ENCODE measurements around the gene NDUFS7. TPM values are rescaled to one million over a fixed set of nuclear protein-coding genes. Genes with fewer than 3 reads are reported as not detected.

Gene NDUFS7
- total and polyA plus RNA-seq, 10 of the 15 experiments (the other 5 are each of a cell fraction or from before 2014, with no cell fraction given): 5.1 to 282 (median 92.9) TPM

DNA sequence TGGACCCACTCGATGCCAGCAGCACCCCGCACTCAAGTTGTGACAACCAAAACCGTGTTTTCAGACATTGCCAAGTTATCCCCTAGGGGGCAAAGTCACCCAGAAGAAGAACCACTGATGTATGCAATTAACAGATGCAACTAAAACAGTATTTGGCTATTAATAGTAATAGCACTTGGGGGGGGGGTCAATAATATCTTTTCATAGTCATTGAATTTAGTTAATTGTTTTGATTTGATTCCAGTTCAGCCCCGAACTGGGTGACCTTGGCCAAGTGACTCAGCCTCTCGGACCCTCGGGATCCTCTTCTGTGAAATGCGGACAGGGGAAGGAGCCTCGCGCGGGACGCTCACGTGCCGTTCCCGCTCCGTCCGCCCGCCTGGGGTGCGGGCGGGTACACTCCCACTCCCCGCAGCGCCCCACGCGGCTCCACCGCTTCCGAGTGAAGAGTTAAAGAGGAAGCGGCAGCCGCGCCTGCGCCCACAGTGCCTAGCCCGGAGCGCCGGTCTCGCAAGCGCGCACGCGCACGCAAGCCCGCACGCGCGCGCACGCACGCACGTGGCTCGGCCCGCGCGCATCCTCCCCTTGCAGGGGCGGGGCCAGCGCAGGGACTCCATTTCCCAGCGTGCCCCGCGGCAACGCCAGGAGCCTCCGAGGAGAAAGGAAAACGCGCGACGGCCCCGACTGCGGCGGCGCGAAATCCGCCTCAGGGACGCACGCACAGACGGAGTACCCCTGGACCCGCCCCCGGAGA lies 23.2 kb downstream of the NDUFS7 start (continued):
- TF ChIP-seq, protein P1, sequence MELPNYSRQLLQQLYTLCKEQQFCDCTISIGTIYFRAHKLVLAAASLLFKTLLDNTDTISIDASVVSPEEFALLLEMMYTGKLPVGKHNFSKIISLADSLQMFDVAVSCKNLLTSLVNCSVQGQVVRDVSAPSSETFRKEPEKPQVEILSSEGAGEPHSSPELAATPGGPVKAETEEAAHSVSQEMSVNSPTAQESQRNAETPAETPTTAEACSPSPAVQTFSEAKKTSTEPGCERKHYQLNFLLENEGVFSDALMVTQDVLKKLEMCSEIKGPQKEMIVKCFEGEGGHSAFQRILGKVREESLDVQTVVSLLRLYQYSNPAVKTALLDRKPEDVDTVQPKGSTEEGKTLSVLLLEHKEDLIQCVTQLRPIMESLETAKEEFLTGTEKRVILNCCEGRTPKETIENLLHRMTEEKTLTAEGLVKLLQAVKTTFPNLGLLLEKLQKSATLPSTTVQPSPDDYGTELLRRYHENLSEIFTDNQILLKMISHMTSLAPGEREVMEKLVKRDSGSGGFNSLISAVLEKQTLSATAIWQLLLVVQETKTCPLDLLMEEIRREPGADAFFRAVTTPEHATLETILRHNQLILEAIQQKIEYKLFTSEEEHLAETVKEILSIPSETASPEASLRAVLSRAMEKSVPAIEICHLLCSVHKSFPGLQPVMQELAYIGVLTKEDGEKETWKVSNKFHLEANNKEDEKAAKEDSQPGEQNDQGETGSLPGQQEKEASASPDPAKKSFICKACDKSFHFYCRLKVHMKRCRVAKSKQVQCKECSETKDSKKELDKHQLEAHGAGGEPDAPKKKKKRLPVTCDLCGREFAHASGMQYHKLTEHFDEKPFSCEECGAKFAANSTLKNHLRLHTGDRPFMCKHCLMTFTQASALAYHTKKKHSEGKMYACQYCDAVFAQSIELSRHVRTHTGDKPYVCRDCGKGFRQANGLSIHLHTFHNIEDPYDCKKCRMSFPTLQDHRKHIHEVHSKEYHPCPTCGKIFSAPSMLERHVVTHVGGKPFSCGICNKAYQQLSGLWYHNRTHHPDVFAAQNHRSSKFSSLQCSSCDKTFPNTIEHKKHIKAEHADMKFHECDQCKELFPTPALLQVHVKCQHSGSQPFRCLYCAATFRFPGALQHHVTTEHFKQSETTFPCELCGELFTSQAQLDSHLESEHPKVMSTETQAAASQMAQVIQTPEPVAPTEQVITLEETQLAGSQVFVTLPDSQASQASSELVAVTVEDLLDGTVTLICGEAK (IDR thresholded peaks at IDR 0.05; ENCODE audit: borderline replicate concordance): no peak
- 0 out of 2 replicates have a peak, but pooled peaks have one; percentile 25 for TF ChIP-seq CBFB (IDR thresholded peaks at IDR 0.05; ENCODE audit: low read depth)
- TF ChIP-seq, protein P2, sequence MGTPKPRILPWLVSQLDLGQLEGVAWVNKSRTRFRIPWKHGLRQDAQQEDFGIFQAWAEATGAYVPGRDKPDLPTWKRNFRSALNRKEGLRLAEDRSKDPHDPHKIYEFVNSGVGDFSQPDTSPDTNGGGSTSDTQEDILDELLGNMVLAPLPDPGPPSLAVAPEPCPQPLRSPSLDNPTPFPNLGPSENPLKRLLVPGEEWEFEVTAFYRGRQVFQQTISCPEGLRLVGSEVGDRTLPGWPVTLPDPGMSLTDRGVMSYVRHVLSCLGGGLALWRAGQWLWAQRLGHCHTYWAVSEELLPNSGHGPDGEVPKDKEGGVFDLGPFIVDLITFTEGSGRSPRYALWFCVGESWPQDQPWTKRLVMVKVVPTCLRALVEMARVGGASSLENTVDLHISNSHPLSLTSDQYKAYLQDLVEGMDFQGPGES (IDR thresholded peaks at IDR 0.05): no peak
- TF ChIP-seq, protein P3, sequence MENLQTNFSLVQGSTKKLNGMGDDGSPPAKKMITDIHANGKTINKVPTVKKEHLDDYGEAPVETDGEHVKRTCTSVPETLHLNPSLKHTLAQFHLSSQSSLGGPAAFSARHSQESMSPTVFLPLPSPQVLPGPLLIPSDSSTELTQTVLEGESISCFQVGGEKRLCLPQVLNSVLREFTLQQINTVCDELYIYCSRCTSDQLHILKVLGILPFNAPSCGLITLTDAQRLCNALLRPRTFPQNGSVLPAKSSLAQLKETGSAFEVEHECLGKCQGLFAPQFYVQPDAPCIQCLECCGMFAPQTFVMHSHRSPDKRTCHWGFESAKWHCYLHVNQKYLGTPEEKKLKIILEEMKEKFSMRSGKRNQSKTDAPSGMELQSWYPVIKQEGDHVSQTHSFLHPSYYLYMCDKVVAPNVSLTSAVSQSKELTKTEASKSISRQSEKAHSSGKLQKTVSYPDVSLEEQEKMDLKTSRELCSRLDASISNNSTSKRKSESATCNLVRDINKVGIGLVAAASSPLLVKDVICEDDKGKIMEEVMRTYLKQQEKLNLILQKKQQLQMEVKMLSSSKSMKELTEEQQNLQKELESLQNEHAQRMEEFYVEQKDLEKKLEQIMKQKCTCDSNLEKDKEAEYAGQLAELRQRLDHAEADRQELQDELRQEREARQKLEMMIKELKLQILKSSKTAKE (IDR thresholded peaks at IDR 0.05; ENCODE audit: low read depth, poor library complexity, severe bottlenecking): no peak
- TF ChIP-seq HDAC2 (IDR thresholded peaks at IDR 0.05): no peak
- TF ChIP-seq, protein P4, sequence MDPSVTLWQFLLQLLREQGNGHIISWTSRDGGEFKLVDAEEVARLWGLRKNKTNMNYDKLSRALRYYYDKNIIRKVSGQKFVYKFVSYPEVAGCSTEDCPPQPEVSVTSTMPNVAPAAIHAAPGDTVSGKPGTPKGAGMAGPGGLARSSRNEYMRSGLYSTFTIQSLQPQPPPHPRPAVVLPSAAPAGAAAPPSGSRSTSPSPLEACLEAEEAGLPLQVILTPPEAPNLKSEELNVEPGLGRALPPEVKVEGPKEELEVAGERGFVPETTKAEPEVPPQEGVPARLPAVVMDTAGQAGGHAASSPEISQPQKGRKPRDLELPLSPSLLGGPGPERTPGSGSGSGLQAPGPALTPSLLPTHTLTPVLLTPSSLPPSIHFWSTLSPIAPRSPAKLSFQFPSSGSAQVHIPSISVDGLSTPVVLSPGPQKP (IDR thresholded peaks at IDR 0.05; ENCODE audit: low read depth, low read length): no peak
- TF ChIP-seq, protein P5, sequence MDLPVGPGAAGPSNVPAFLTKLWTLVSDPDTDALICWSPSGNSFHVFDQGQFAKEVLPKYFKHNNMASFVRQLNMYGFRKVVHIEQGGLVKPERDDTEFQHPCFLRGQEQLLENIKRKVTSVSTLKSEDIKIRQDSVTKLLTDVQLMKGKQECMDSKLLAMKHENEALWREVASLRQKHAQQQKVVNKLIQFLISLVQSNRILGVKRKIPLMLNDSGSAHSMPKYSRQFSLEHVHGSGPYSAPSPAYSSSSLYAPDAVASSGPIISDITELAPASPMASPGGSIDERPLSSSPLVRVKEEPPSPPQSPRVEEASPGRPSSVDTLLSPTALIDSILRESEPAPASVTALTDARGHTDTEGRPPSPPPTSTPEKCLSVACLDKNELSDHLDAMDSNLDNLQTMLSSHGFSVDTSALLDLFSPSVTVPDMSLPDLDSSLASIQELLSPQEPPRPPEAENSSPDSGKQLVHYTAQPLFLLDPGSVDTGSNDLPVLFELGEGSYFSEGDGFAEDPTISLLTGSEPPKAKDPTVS (IDR thresholded peaks at IDR 0.05; ENCODE audit: low read depth, low read length): no peak
- TF ChIP-seq ASH2L (IDR thresholded peaks at IDR 0.05; ENCODE audit: borderline replicate concordance, low read depth): no peak
- TF ChIP-seq SMAD1 (IDR thresholded peaks at IDR 0.05; ENCODE audit: low read depth, partially characterized antibody): no peak
- TF ChIP-seq SUZ12 (IDR thresholded peaks at IDR 0.05; ENCODE audit: unreplicated experiment): no peak
- TF ChIP-seq BHLHE40 (IDR thresholded peaks at IDR 0.05; ENCODE audit: borderline replicate concordance in 1 of 2, low read depth in 2 of 2, low read length in 1 of 2): peak; percentile 94 to 98
- no peak for TF ChIP-seq PML (IDR thresholded peaks at IDR 0.05; ENCODE audit: low read length)
- TF ChIP-seq, protein P6, sequence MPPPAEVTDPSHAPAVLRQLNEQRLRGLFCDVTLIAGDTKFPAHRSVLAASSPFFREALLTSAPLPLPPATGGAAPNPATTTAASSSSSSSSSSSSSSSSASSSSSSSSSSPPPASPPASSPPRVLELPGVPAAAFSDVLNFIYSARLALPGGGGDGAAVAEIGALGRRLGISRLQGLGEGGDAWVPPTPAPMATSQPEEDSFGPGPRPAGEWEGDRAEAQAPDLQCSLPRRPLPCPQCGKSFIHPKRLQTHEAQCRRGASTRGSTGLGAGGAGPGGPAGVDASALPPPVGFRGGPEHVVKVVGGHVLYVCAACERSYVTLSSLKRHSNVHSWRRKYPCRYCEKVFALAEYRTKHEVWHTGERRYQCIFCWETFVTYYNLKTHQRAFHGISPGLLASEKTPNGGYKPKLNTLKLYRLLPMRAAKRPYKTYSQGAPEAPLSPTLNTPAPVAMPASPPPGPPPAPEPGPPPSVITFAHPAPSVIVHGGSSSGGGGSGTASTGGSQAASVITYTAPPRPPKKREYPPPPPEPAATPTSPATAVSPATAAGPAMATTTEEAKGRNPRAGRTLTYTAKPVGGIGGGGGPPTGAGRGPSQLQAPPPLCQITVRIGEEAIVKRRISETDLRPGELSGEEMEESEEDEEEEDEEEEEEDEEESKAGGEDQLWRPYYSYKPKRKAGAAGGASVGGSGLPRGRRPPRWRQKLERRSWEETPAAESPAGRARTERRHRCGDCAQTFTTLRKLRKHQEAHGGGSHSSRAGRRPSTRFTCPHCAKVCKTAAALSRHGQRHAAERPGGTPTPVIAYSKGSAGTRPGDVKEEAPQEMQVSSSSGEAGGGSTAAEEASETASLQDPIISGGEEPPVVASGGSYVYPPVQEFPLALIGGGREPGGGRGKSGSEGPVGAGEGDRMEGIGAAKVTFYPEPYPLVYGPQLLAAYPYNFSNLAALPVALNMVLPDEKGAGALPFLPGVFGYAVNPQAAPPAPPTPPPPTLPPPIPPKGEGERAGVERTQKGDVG (CRISPR knock-in tag; IDR thresholded peaks at IDR 0.05): no peak
- TF ChIP-seq NFYB (IDR thresholded peaks at IDR 0.05; ENCODE audit: insufficient read depth, low read depth, low read length): peak; percentile 46; the same call in 1 of the 2 replicates
- no peak for TF ChIP-seq FOXK2 (IDR thresholded peaks at IDR 0.05)

Measured in GM12878 (cell line).